Naive B cell (primary cell): ENCODE results near the gene FBXO38. TPM values are rescaled to one million over a fixed set of nuclear protein-coding genes. Genes with fewer than 3 reads are reported as not detected.

Experiments used
- ATAC-seq, 2 donors: fragments of 150-1000 bp; cut with Tn5 transposase; 2 replicates each; pipeline ENCODE4 v1.10.0; 2021; ENCODE audit warnings: low read depth in 2 of 2, mild to moderate bottlenecking in 2 of 2, moderate library complexity in 2 of 2
- DNase-seq: peaks from one replicate; pipeline ENCODE4 v3.0.0; 2022
- H3K27ac Mint-ChIP-seq, 6 donors: one replicate each; pipeline ENCODE4 v1.8.0; 2020 to 2022; ENCODE audit warnings: mild to moderate bottlenecking in 6 of 6, mixed read lengths in 6 of 6, moderate library complexity in 5 of 6, inconsistent platforms in 2 of 6
- H3K27me3 Mint-ChIP-seq, 3 donors: one replicate each; pipeline ENCODE4 v1.8.0; 2021 to 2022; ENCODE audit warnings: mixed read lengths in 3 of 3, mild to moderate bottlenecking in 1 of 3
- H3K36me3 Mint-ChIP-seq, 2 donors: one replicate each; pipeline ENCODE4 v1.8.0; 2020 to 2022; ENCODE audit warnings: mixed read lengths in 2 of 2, inconsistent platforms in 1 of 2, mild to moderate bottlenecking in 1 of 2
- H3K4me1 Mint-ChIP-seq, 3 donors: one replicate each; pipeline ENCODE4 v1.8.0; 2020 to 2022; ENCODE audit warnings: mixed read lengths in 3 of 3, inconsistent platforms in 1 of 3, mild to moderate bottlenecking in 1 of 3, moderate library complexity in 1 of 3
- H3K4me3 Mint-ChIP-seq, 8 donors: one replicate each; pipeline ENCODE4 v1.8.0; 2020 to 2022; ENCODE audit warnings: mild to moderate bottlenecking in 8 of 8, mixed read lengths in 8 of 8, moderate library complexity in 8 of 8, inconsistent platforms in 2 of 8
- H3K9me3 Mint-ChIP-seq, 7 donors: one replicate each; pipeline ENCODE4 v1.8.0; 2020 to 2022; ENCODE audit warnings: mixed read lengths in 7 of 7, mild to moderate bottlenecking in 5 of 7, inconsistent platforms in 2 of 7, moderate library complexity in 1 of 7
- polyA plus RNA-seq, 6 donors: library from polyadenylated mRNA; unstranded; fragments of 300-500 nt; fragmentation: Illumina TruSeq; gene quantifications; one replicate each; pipeline ENCODE4 v1.2.3, GENCODE V29; 2021; ENCODE audit warnings: low read depth in 6 of 6

Gene FBXO38
- polyA plus RNA-seq, 6 donors from 2014 or later: 6.6 to 22.8 (median 19.2) TPM

GRCh38 chr5:148391422-148391821 lies 7.7 kb downstream of the FBXO38 start:
- H3K4me3 Mint-ChIP-seq: no peak overlapping the region
- no peaks in the 10 kb centered on the region for H3K36me3 Mint-ChIP-seq
- no peaks in the 10 kb centered on the region for H3K27me3 Mint-ChIP-seq
- no peaks in the 10 kb centered on the region for H3K9me3 Mint-ChIP-seq
- DNase-seq: no peak
- ATAC-seq: no peak
- H3K27ac Mint-ChIP-seq: no peak overlapping the region
- peaks cover 42 to 49% (median 47%) of the 10 kb centered on the region in 3 donors for H3K4me1 Mint-ChIP-seq

GRCh38 chr5:148393390-148393741 lies 9.6 kb downstream of the FBXO38 start:
- peaks cover 37 to 47% (median 44%) of the 10 kb centered on the region in 3 donors for H3K4me1 Mint-ChIP-seq
- ATAC-seq (no peak), DNase-seq (no peak)
- peak overlapping the region in 2 of 6 donors; percentile 69 to 83 for H3K27ac Mint-ChIP-seq
- no peaks in the 10 kb centered on the region for H3K27me3 Mint-ChIP-seq
- no peaks in the 10 kb centered on the region for H3K9me3 Mint-ChIP-seq
- peaks cover 0 to 9% of the 10 kb centered on the region in 2 donors for H3K36me3 Mint-ChIP-seq
- H3K4me3 Mint-ChIP-seq: no peak overlapping the region

GRCh38 chr5:148394587-148395019 lies 10.8 kb downstream of the FBXO38 start:
- DNase-seq (no peak), ATAC-seq (no peak)
- H3K4me3 Mint-ChIP-seq: no peak overlapping the region
- peaks cover 37 to 47% (median 42%) of the 10 kb centered on the region in 3 donors for H3K4me1 Mint-ChIP-seq
- H3K27me3 Mint-ChIP-seq: no peaks in the 10 kb centered on the region
- H3K27ac Mint-ChIP-seq: no peak overlapping the region
- peaks cover 11 to 18% of the 10 kb centered on the region in 2 donors for H3K36me3 Mint-ChIP-seq
- no peaks in the 10 kb centered on the region for H3K9me3 Mint-ChIP-seq

GRCh38 chr5:148395031-148395430 lies 11.3 kb downstream of the FBXO38 start:
- DNase-seq (no peak), ATAC-seq (no peak)
- H3K4me3 Mint-ChIP-seq: no peak overlapping the region
- H3K4me1 Mint-ChIP-seq: peaks cover 35 to 47% (median 42%) of the 10 kb centered on the region in 3 donors
- H3K27ac Mint-ChIP-seq: no peak overlapping the region
- H3K36me3 Mint-ChIP-seq: peaks cover 11 to 18% of the 10 kb centered on the region in 2 donors
- H3K9me3 Mint-ChIP-seq: no peaks in the 10 kb centered on the region
- no peaks in the 10 kb centered on the region for H3K27me3 Mint-ChIP-seq

- H3K9me3 Mint-ChIP-seq: no peaks in the 10 kb centered on the region
- DNase-seq (no peak), ATAC-seq (no peak)
- peak overlapping the region in 5 of 6 donors; percentile 38 to 96 (median 84) for H3K27ac Mint-ChIP-seq
- no peak overlapping the region for H3K4me3 Mint-ChIP-seq
- no peaks in the 10 kb centered on the region for H3K27me3 Mint-ChIP-seq
- peaks cover 31 to 37% (median 34%) of the 10 kb centered on the region in 3 donors for H3K4me1 Mint-ChIP-seq
- peaks cover 17 to 31% of the 10 kb centered on the region in 2 donors for H3K36me3 Mint-ChIP-seq
Measured at GRCh38 chr5:148397968-148398595, 14.3 kb downstream of the FBXO38 start.

GRCh38 chr5:148398698-148399121 lies 15.0 kb downstream of the FBXO38 start:
- H3K9me3 Mint-ChIP-seq: no peaks in the 10 kb centered on the region
- peaks cover 32 to 38% (median 37%) of the 10 kb centered on the region in 3 donors for H3K4me1 Mint-ChIP-seq
- H3K36me3 Mint-ChIP-seq: peaks cover 17 to 31% of the 10 kb centered on the region in 2 donors
- H3K4me3 Mint-ChIP-seq: no peak overlapping the region
- H3K27me3 Mint-ChIP-seq: no peaks in the 10 kb centered on the region
- DNase-seq: no peak
- ATAC-seq: no peak
- H3K27ac Mint-ChIP-seq: peak overlapping the region in 3 of 6 donors; percentile 28 to 60 (median 57)

- H3K4me3 Mint-ChIP-seq: peak overlapping the region in 2 of 8 donors; percentile 8 to 27
- no peaks in the 10 kb centered on the region for H3K27me3 Mint-ChIP-seq
- peaks cover 36 to 45% (median 39%) of the 10 kb centered on the region in 3 donors for H3K4me1 Mint-ChIP-seq
- peaks cover 27 to 43% of the 10 kb centered on the region in 2 donors for H3K36me3 Mint-ChIP-seq
- H3K27ac Mint-ChIP-seq: peak overlapping the region; percentile 2 to 85 (median 67)
- DNase-seq: no peak
- ATAC-seq: no peak
- no peaks in the 10 kb centered on the region for H3K9me3 Mint-ChIP-seq
Measured at GRCh38 chr5:148401604-148402003, 17.8 kb downstream of the FBXO38 start.

GRCh38 chr5:148403344-148403743 lies 19.6 kb downstream of the FBXO38 start:
- no peaks in the 10 kb centered on the region for H3K27me3 Mint-ChIP-seq
- no peaks in the 10 kb centered on the region for H3K9me3 Mint-ChIP-seq
- peak; percentile 97 to 98 for ATAC-seq
- peak overlapping the region in 4 of 6 donors; percentile 2 to 94 (median 34) for H3K27ac Mint-ChIP-seq
- peaks cover 27 to 34% of the 10 kb centered on the region in 2 donors for H3K36me3 Mint-ChIP-seq
- H3K4me3 Mint-ChIP-seq: peak overlapping the region in 1 of 8 donors; percentile 21
- peaks cover 28 to 36% (median 32%) of the 10 kb centered on the region in 3 donors for H3K4me1 Mint-ChIP-seq
- peak; percentile 47 for DNase-seq

GRCh38 chr5:148406406-148406805 lies 22.6 kb downstream of the FBXO38 start:
- Mint-ChIP-seq H3K27ac (no peak overlapping the region), H3K4me1 (peaks cover 19 to 26% (median 24%) of the 10 kb centered on the region in 3 donors), H3K27me3 (no peaks in the 10 kb centered on the region), H3K36me3 (peaks cover 24 to 30% of the 10 kb centered on the region in 2 donors), H3K9me3 (no peaks in the 10 kb centered on the region), H3K4me3 (no peak overlapping the region)
- no peak for DNase-seq
- no peak for ATAC-seq

- peaks cover 10 to 17% (median 13%) of the 10 kb centered on the region in 3 donors for H3K4me1 Mint-ChIP-seq
- DNase-seq (no peak), ATAC-seq (no peak)
- H3K9me3 Mint-ChIP-seq: no peaks in the 10 kb centered on the region
- H3K27ac Mint-ChIP-seq: no peak overlapping the region
- no peaks in the 10 kb centered on the region for H3K27me3 Mint-ChIP-seq
- no peak overlapping the region for H3K4me3 Mint-ChIP-seq
- peaks cover 29 to 30% of the 10 kb centered on the region in 2 donors for H3K36me3 Mint-ChIP-seq
Measured at GRCh38 chr5:148408092-148408491, 24.3 kb downstream of the FBXO38 start.

GRCh38 chr5:148412124-148412523 lies 28.4 kb downstream of the FBXO38 start:
- H3K4me3 Mint-ChIP-seq: no peak overlapping the region
- no peaks in the 10 kb centered on the region for H3K9me3 Mint-ChIP-seq
- no peak for ATAC-seq
- H3K4me1 Mint-ChIP-seq: no peaks in the 10 kb centered on the region
- DNase-seq: no peak
- no peaks in the 10 kb centered on the region for H3K27me3 Mint-ChIP-seq
- H3K36me3 Mint-ChIP-seq: peaks cover 22 to 37% of the 10 kb centered on the region in 2 donors
- H3K27ac Mint-ChIP-seq: peak overlapping the region in 1 of 6 donors; percentile 42

GRCh38 chr5:148414833-148415232 lies 31.1 kb downstream of the FBXO38 start:
- peaks cover 0 to 5% (median 0%) of the 10 kb centered on the region in 3 donors for H3K4me1 Mint-ChIP-seq
- ATAC-seq (no peak), DNase-seq (no peak)
- H3K27me3 Mint-ChIP-seq: no peaks in the 10 kb centered on the region
- peaks cover 35 to 49% of the 10 kb centered on the region in 2 donors for H3K36me3 Mint-ChIP-seq
- no peaks in the 10 kb centered on the region for H3K9me3 Mint-ChIP-seq
- H3K27ac Mint-ChIP-seq: peak overlapping the region in 1 of 6 donors; percentile 18
- H3K4me3 Mint-ChIP-seq: no peak overlapping the region

- ATAC-seq (no peak), DNase-seq (no peak)
- Mint-ChIP-seq H3K36me3 (peaks cover 24 to 35% of the 10 kb centered on the region in 2 donors), H3K4me3 (no peak overlapping the region), H3K9me3 (no peaks in the 10 kb centered on the region), H3K27ac (peak overlapping the region in 1 of 6 donors; percentile 92), H3K27me3 (no peaks in the 10 kb centered on the region), H3K4me1 (peaks cover 0 to 5% (median 0%) of the 10 kb centered on the region in 3 donors)
Measured at GRCh38 chr5:148416416-148416815, 32.7 kb downstream of the FBXO38 start.

- Mint-ChIP-seq H3K4me1 (peaks cover 0 to 5% (median 0%) of the 10 kb centered on the region in 3 donors), H3K27ac (peak overlapping the region in 1 of 6 donors; percentile 25), H3K27me3 (no peaks in the 10 kb centered on the region), H3K4me3 (no peak overlapping the region), H3K9me3 (no peaks in the 10 kb centered on the region), H3K36me3 (peaks cover 25 to 34% of the 10 kb centered on the region in 2 donors)
- ATAC-seq: no peak
- DNase-seq: no peak
Measured at GRCh38 chr5:148416921-148417320, 33.2 kb downstream of the FBXO38 start.
